Measurements from ENCODE around the gene SIT1.

SIT1 gene

GRCh38 chr9:35650341-35651158 is at the start of gene SIT1:
TSS of gene SIT1 (minus strand) at chr9:35650931. CDS start at chr9:35650853, 78 bp downstream.
- DNase-seq = no peak

DNA sequence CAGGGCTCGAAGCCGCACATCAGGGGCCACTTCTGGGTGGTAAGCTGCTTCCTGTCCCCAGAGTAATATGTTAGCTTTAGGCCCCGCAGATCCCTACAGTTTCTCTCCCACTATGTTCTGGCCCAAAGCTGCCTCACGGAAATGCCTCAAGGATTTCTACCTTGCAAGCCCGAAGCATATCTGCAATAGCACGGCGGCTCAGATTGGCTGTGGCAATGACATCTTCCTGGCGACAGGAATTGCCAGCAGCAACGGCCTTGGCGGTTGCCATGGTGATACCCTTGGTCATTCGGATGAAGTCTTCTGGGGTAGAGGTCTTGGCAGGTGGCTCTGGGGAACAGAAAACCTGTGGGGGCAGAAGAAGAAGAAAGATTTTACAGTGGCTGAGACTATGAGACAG is 49.3 kb upstream of the SIT1 start:
- no peak for DNase-seq

GRCh38 chr9:35698231-35698630 is 47.5 kb upstream of the SIT1 start:
- DNase-seq = no peak

DNA sequence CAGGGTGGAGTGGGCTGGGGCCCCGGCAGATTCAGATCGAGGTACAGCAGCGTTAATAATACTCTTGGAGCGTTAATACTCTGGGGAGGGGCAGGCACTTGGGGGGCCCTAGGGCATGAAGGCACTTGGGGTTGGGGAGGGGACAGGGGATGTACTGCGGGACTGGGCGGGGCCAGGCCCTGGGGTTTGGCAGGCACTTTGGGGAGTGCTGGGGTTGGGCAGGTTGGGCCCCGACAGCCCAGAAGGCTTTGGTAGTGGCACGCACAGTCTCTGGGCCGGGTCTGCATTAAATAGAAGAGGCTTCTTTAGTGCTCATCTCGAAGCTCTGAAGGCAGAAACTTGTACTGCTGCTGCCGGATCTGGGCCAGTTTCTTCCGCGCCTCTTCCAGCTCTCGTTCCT is 46.8 kb upstream of the SIT1 start:
- no peak for DNase-seq

DNA sequence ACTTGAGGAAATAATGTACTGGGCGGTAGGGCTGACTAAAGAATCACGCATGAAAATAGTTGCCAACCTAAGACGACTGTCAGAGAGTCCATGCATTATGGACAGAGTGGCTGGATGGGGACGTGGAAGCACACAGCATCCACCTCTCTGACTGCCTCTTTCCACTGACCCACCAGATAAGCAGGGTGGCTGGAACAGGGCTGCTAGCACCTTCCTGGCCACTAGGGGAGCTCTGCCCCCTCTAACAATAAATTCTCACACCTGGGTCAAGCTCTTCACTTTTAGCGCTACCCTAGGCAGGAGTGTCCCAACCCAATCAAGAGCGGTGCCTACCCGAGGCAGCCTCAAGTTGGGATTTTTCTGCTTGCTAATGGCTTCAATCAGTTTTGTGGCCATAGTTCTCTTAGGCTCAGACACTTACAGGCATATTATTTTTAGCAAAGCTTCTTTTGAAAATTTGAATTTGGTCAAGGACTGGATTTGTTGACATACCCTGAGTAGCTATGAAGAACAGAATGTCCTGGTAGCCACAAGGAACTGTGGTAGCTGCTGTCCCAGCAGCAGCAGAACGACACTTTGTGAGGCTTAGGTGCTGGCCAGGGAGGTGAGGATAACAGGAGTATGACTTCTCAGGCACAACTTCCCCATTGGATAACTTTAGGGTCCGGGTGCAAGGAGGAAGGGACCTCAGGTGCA is 45.9 kb upstream of the SIT1 start:
- DNase-seq = no peak

DNA sequence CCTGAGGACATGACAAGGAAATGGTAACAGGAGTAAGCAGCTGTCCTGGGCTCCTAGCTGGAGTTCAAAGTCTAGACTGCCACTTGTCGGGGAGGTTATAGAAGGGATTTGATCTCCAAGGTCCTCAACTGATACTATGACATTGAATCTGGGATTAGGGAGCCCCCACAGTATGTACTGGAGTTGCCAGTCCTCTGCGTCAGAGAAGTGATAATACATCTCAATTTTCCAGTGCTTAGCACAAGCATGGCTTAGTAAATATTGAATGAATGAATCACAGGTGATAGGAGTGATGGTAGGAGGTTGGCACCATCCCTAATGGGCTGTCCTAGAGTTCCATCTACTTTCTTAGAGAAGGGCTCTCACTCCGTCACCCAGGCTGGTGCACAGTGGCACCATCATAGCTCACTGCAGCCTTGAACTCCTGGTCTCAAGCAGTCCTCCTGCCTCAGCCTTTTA is 45.2 kb upstream of the SIT1 start:
- no peak for DNase-seq

- DNase-seq = no peak
Measured at GRCh38 chr9:35691757-35692301, 41.1 kb upstream of the SIT1 start.

DNA sequence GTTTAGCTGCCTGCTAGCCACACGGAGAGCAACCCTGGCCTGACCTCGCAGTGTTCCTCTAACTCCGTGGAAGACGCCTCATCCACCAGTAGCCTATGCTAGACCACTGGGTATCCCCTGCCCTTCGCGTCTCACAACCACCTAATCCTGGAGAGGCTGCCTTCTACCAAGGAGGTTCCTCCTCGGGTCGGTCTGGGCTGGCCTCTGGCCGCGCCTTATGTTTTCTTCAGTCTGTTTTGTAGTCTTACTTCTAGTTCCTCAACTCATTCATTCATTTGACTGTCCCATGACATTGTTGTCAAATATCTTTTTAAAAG is 40.6 kb upstream of the SIT1 start:
- DNase-seq = no peak

GRCh38 chr9:35690614-35691333 is 40.0 kb upstream of the SIT1 start:
- DNase-seq = no peak

DNA sequence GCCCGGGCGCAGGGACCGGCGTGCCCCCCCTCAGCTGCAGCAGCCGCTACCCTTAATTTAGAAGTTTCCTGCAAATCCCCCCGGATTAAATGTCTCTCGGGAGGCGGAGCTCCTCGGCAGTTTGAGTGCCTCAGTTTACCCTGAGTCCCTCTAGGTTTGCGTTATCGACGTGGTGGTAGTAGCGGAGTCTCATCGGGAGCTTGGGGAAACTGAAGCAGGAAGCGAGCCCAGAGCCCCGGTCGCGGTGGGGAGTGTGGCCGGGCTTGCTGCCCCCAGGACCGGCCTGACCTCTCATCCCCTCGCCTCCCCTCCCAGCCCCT is 39.5 kb upstream of the SIT1 start:
- no peak for DNase-seq

GRCh38 chr9:35689542-35690293 is 39.0 kb upstream of the SIT1 start, which contains the start of gene TPM2:
TSS of gene TPM2 (minus strand) at chr9:35689925. CDS start at chr9:35689817, 108 bp downstream.
- no peak for DNase-seq

DNA sequence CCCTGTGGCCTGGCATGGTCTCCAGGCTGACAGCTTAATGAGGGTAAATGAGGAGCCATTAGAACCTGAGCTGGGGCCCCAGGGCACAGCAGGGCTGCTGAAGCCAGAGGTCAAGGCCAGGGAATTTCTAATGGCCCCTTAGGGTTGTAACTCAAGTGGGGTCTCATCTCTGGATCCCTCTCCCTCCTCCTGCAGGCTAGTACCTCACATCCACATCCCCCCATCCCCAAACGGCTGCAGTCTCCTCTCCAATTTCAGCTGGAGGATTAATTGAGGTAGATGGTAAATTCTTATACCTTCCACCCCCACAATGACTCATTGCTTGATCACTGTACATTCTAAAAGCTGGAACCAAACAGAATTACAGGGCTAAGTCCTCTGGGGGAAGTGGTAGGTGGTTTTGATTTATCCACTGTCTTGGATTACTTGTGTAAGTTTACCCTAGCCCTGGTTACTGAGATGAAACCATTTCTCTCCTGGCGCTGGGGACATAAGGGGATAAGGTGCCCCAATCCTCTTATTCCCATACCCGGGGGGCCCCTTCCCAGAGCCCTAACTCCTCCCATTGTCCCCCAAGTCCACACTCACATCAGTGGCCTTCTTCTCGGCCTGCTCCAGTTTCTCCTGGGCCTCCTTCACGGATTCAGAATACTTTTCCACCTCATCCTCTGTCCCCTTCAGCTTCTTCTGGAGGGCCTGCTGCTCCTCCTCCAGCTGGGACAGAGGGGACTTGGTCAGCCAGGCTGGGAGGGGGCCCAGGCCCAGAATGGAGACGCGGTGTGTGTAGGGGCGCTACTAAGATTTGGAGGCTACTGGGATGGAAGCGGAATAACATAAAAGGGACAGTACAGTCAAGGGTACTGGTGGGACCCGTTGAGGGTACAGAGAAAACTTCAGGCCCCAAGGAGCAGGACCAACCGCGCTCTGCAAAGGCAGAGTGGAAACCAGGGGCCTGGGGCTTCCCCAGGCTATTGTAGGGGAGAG is 38.1 kb upstream of the SIT1 start:
- DNase-seq = no peak

DNA sequence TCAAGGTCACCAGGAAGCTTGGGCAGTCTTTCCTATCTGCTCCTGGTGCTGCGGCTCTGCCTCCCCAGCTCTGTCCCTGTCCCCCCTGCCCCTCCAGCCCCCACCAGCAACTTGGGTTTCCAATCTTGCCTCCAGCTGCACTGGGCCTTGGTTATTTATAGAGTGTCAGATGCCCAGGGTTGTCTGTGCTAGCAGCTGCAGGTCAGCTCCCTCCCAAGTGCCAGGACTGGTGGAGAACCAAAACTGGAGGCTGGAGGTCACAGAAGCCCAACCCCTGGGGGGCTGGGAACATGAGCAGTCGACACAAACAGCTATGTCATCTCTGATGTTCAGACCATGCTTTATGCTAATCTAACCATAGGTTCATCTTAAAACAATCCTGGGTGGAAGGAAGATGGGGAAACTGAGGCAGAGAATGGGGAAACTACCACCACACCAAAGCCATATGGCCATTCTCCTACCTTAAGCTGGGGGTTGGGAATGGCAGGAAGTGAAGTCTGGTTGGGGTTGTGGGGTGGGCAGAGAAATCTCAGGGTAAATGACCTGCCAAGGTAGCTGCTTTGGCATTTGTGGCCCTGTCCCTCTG is 37.3 kb upstream of the SIT1 start:
- DNase-seq = no peak

GRCh38 chr9:35687306-35687705 is 36.6 kb upstream of the SIT1 start:
- no peak for DNase-seq

- no peak for DNase-seq
Measured at GRCh38 chr9:35686222-35687203, 35.8 kb upstream of the SIT1 start.

DNA sequence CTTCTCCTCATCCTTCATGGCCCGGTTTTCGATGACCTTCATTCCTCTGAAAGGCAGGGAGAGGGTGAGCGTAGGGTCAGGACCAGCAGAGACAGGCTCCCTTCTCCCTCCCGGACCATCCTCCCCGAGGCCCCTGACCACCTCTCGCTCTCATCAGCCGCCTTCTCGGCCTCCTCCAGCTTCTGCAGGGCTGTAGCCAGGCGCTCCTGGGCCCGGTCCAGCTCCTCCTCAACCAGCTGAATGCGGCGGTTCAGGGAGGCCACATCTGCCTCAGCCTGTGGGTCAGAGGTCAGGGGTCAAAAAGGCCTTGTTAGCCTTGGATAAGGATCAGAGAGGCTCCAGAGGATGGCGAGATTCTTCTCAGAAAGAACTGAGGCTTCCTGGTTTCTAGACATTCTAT is 34.8 kb upstream of the SIT1 start:
- DNase-seq = no peak

DNA sequence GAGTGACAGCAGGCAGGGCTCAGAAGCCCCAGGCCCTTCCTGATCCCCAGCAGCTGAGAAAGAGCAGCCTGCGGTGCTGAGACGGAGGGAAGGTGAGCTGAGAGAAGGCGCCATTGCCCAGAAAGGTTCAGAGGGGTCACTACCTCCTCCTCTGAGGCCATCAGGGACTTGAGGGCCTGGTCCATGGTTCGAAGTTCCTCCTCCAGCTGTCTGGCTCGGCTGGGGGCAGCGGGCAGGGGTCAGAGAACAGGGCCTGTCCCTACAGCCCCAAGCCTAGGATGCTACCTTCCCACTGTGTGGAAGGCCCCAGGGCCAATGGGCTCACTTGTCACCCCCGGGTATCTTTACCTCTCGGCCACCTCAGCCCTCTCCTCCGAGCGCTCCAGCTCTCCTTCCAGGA is 34.2 kb upstream of the SIT1 start:
- no peak for DNase-seq

DNA sequence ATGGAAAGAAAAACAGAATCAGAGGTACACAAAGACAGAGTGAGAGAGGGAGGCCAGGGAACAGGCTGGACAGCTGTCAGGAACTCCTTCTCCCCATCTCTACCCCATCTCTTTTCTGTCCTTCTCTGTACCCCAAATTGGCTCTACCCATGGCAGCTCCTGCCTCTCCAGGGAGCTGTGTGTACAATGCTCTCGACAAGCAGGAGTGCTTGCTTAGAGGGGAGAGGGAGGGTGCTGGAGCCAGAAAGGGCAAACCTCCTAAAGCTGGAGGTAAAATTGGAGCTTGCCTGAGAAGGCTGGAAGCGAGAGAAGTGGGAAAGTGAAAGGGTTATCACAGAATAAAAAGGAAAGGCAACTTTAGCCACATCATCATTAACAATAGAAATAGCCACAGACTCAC is 32.6 kb upstream of the SIT1 start:
- no peak for DNase-seq

GRCh38 chr9:35682520-35683315 is 32.0 kb upstream of the SIT1 start:
- no peak for DNase-seq
